HG03108 (cell line): ENCODE data around the gene MRPL16.

Experiments
- ATAC-seq: cut with Tn5 transposase; IDR thresholded peaks from one replicate; pipeline ENCODE4 v1.9.1; 2021; ENCODE audit warnings: moderate library complexity; ENCODE audit not compliant: unreplicated experiment

The MRPL16 gene

DNA sequence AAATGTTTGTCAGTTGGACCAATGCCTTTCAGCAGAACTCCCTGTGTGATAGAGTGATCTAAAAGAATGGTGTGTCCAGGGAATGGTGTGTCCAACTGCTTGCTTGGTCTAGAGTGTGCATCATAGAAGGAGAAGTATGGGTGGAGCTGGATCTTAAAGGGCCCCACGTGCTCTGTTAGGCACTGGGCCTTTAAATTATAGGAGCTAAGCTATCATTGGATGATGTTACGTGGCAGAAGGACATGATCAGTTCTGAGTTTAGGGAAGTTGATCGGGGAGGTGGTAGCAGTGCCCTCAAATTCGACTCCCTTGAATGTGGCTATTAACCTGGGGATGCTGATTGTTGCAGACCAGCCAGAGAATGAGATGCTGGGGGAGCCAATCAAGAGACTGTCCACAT, 39.0 kb downstream of the MRPL16 start:
- no peak for ATAC-seq

DNA sequence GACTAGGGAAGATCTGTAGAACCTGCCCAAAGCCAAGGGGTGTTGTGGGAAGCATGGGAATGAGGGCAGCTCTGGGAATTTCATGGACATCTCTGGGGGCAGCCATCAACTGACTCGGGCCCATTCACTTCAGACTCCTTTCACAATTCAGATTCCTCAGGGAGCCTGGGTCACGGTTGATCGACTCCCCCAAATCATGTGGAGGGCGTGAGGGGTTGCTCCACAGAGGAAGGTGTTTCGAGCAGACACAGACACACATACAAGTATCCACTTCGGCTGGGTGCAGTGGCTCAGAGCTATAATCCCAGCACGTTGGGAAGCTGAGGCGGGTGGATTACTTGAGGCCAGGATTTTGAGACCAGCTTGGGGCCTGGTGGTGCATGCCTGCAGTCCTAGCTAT, 39.7 kb downstream of the MRPL16 start:
- ATAC-seq: no peak

DNA sequence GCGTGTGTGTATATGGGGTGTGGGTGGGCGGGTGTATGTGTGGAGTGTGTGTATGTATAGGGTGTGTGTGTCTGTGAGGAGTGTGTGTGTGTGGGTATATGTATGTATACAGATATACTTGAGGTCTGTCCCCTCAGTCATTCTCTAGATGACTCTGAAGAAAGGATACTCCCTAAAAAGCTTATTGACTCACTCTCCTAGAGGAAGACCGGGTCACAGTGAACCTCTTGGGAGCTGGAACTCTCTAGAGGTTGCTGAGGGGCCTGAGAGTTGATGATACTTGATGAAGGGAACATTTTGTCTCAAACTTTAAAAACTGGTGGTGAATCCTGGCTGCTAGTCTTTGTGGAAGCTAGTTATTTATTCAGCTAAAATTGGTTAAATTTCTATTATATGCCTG, 40.3 kb downstream of the MRPL16 start:
- ATAC-seq: no peak

DNA sequence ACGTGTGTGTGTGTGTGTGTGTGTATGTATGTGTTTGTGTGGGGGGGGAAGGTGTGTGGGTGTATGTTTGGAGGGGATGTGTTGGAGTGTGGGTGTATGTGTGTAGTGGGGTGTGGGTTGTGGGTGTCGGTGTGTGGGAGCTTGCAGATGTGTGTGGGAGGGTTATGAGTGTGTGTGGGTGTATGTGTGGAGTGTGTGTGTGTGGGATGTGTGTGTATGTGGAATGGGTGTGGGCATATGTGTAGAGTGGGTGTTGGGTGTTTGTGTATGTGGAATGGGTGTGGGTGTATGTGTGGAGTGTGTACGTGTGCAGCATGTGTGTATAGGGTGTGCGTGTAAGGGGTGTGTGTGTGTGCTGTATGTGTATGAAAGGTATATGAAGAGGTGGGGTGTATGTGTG, 40.8 kb downstream of the MRPL16 start:
- ATAC-seq: no peak

DNA sequence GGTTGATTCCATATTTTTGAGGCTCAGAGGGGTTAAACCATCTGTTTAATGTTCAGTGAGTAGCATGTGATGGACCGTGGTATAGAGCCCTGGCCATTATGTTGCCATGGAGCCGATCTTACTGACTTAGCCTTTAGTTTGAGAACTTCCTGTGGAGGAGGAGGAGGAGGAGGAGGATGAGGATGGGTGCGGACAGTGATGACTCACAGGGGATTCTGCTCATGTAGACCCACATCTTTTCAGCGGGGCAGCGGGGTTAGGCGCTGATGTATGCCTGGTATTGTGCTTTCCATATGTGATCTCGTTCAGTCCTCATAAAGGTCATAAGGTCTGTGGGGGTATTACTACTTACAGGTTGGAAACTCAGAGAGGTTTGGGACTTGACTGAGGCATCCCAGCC, 41.5 kb downstream of the MRPL16 start:
- ATAC-seq: no peak

DNA sequence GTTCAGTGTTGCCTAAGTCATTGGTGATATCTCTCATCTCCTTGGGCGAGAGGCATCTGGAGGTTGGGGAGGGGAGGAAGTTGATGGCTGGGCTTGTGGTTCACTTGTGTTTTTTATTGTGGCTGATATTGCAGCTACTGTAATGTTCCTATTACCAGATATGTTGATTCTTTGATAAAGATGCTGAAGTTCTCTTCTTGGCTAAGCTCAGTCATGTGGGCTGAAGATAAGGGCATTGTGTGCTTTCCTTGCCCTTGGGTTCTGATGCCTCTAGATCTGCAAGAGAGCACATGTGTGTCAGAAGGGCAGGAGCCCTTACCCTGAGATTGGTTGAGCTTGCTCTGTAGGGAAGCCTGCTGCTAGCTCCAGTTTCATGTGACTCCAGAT, 43.4 kb downstream of the MRPL16 start:
- ATAC-seq: no peak

DNA sequence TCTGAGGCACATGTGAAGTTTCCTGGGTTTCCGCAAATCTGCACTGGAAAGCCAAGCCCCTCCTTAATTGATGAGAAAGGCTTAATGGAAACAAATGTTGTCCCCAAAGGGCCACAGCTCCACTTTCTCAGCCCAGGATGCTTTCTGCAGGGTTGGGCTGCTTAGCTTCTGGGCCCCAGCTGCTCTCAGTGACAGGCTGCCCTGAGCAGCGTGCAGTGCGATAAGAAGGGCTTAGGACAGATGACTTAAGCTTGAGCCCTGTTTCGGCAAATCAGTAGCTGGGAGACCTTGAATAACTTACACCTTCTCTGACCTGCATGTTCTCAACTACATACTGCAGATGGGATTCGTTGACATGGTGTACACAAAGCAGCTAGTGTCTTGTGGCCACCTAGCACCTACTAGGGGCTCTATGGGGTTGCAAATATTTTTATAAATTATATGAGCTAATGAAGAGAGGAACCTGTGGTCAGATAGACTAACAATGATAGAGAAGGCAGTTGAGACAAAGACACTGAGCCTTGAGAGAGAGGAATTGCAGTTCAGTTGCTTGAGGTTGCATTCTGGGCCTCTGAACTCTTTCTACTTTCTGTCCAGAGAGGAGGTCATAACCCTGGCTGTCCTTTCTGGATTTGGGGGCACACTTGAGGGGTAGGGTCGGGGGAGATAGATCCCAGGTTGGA, 43.9 kb downstream of the MRPL16 start:
- no peak for ATAC-seq

DNA sequence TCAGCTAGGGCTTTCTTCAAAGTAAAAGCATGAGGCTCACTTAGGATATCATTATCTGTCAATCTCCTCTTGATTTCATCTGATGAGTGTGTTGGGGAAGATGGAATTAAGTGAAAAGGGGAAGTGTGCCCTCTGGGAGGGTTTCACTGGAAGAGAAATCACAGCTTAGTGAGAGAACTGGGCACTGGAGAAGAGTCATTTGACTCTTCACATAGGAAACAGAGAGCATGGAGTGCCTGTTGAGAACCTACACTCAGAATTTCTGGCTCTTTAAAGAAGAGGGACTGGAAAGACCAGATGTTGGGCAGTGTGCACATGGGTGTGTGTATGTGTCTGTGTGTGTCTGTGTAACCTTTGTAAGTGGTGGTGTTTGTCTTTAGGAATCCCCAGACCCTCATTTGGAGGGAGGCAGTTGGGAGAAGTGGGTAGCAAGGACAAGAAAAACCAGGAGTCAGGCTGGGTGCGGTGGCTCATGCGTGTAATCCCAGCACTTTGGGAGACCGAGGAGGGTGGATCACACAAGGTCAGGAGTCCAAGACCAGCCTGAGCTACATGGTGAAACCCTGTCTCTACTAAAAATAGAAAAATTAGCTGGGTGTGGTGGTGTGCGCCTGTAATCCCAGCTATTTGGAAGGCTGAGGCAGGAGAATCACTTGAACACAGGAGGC, 45.4 kb downstream of the MRPL16 start:
- ATAC-seq: no peak

DNA sequence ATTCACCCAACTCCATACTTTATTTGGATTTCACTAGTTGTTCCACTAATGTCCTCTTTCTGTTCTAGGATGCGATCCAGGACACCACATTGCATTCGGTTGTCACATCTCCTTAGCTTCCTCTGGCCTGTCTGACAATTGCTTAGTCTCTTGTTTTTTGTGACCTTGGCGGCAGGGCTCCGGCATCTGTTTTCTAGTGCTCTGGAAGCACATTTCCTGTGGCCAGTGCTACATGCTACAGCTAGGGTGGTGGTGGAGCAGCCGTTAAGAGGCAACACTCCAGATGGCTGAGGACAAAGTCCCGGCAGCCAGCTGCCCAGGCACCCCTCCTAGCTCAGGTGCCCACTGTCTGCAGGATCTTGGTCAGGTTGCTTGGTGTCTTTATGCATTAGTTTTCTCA, 48.6 kb downstream of the MRPL16 start:
- ATAC-seq: no peak

DNA sequence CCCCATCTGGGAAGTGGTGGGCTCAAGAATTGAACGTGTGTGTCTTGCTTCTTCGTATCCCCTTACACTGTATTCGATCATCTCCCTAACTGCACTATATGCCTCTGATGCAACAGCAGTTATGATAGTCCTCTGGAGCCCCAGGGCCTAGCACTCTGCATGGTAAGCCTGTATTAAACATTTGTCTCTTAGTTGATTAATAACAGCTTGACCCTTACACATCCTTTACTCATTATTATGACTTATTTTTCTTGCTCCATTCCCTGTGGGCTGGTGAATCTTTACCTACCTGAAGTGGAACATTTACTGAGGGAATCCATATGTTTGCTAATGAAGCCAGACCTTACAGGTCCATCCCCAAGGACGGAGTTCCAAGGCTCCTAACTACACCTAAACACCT, 49.8 kb downstream of the MRPL16 start:
- no peak for ATAC-seq

DNA sequence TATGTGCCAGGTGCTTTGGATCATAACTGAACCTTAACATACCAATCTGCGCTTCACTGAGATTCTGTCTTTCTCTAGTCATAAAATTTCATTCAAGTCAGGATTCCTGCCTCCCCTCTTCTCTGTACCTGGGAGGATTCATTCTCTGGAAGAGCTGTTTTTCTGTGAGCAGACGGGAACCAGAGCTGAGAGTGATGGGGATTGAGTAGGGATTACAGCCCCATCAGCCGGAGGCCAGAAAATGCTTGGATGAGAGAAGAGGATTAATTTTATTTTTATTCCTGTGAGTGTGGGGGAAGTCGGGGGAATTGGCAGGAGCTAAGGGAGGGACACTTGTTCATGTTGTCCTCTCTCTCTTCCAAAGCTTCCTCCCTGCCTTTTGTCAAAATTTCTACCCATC, 50.7 kb downstream of the MRPL16 start:
- ATAC-seq: no peak

DNA sequence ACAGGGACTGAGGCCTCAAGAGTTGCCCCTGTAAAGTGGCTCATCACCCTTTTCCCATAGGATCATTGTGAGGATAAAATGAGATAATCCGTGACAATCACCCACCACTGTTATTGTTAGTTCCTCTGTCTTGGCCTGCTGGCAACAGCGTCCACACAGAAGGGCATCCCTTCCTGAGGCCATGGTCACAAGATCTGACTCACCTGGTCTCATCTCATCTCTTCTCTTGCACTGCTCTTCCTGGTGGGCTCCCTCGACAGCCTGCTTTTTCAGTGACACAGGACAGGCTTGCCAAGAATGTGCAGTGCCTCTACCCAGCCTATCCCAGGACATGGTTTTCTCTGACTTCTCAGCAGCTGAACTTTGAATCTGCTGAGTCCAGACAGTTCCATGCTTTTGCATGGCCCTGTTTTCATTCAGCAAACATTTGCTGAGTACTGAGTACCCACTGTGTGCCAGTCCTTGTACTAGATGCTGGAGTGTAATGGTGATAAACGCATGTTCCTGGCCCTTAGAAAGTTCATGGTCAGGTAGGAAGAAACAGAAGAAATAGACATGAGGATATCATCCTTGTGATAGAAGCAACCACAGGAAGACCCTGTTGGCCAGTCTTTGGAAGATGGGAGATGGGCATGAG, 52.1 kb downstream of the MRPL16 start:
- ATAC-seq: no peak

DNA sequence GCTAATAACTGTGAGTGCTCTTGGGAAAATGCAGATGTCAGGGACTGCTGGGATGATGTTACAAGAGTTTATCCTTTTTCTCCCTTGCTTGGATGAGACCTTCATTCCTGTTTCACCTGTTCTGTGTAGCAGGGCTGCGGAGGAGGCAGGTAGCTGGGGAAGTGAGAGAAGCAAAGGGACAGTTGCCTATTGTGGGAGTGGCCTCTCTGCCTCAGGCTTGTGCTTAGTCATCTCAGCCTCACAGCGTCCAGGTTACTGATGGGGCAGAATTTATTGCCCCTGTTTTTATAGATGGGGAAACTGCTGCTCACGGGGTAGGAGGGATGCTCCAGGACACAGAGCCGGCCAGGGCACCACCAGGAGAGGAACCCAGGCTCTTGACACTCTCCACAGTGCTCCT, 53.7 kb downstream of the MRPL16 start:
- no peak for ATAC-seq

DNA sequence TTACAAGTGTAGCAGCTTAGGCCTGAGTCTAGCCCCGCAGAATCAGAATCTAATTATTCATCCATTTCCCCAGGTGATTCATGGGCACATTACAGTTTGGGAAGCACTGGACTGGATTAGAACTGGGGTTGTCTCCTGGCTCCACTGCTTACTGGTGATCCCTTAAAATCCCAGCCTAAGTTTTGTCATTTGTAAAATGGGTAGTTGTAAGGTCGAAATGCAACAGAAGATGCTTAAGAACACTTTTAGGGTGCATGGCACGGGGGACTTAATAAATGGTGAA, 54.1 kb downstream of the MRPL16 start:
- no peak for ATAC-seq
